CD4-positive, alpha-beta T cell treated with Interleukin-17A for 4 hours (primary cell): Measurements from ENCODE around the gene SEC16B.

Experiments
- DNase-seq: peaks from one replicate; pipeline ENCODE4 v3.0.0-alpha.2; 2020; ENCODE audit warnings: mixed read lengths

Gene SEC16B

GRCh38 chr1:177976596-177976995 lies 6.7 kb upstream of the SEC16B start:
- DNase-seq = no peak

GRCh38 chr1:177975588-177976495 lies 6.0 kb upstream of the SEC16B start:
- DNase-seq = no peak

GRCh38 chr1:177973585-177973984 lies 3.7 kb upstream of the SEC16B start:
- no peak for DNase-seq

- DNase-seq = no peak
Measured at GRCh38 chr1:177969109-177969508, 749 bp downstream of the SEC16B start.

- no peak for DNase-seq
Measured at GRCh38 chr1:177966199-177966598, 3.7 kb downstream of the SEC16B start.

- DNase-seq = no peak
Measured at GRCh38 chr1:177965293-177965692, 4.6 kb downstream of the SEC16B start.

- DNase-seq = no peak
Measured at GRCh38 chr1:177964336-177964735, 5.5 kb downstream of the SEC16B start.

- DNase-seq = no peak
Measured at GRCh38 chr1:177960939-177961622, 8.8 kb downstream of the SEC16B start.

- no peak for DNase-seq
Measured at GRCh38 chr1:177959811-177960515, 9.9 kb downstream of the SEC16B start.

- DNase-seq = no peak
Measured at GRCh38 chr1:177958092-177958491, 11.8 kb downstream of the SEC16B start.

- DNase-seq = no peak
Measured at GRCh38 chr1:177954076-177954475, 15.8 kb downstream of the SEC16B start.

- no peak for DNase-seq
Measured at GRCh38 chr1:177953549-177953948, 16.3 kb downstream of the SEC16B start.

GRCh38 chr1:177952691-177953090 lies 17.2 kb downstream of the SEC16B start:
- DNase-seq = no peak

- no peak for DNase-seq
Measured at GRCh38 chr1:177952249-177952648, 17.6 kb downstream of the SEC16B start.

- no peak for DNase-seq
Measured at GRCh38 chr1:177950506-177950905, 19.4 kb downstream of the SEC16B start.

GRCh38 chr1:177948336-177948972 lies 21.4 kb downstream of the SEC16B start:
- no peak for DNase-seq

- DNase-seq = no peak
Measured at GRCh38 chr1:177947623-177948022, 22.2 kb downstream of the SEC16B start.

- DNase-seq = peak; percentile 8
Measured at GRCh38 chr1:177945943-177946650, 23.8 kb downstream of the SEC16B start.

- DNase-seq = no peak
Measured at GRCh38 chr1:177944016-177944949, 25.6 kb downstream of the SEC16B start.

GRCh38 chr1:177941976-177942375 lies 27.9 kb downstream of the SEC16B start:
- no peak for DNase-seq

- DNase-seq = no peak
Measured at GRCh38 chr1:177940682-177941081, 29.2 kb downstream of the SEC16B start.
